ENCODE measurements around the gene DDX10. TPM values are rescaled to one million over a fixed set of nuclear protein-coding genes. Genes with fewer than 3 reads are reported as not detected.

The DDX10 gene
- total RNA-seq, 1 donor from 2014 or later = 21.1 TPM

DNA sequence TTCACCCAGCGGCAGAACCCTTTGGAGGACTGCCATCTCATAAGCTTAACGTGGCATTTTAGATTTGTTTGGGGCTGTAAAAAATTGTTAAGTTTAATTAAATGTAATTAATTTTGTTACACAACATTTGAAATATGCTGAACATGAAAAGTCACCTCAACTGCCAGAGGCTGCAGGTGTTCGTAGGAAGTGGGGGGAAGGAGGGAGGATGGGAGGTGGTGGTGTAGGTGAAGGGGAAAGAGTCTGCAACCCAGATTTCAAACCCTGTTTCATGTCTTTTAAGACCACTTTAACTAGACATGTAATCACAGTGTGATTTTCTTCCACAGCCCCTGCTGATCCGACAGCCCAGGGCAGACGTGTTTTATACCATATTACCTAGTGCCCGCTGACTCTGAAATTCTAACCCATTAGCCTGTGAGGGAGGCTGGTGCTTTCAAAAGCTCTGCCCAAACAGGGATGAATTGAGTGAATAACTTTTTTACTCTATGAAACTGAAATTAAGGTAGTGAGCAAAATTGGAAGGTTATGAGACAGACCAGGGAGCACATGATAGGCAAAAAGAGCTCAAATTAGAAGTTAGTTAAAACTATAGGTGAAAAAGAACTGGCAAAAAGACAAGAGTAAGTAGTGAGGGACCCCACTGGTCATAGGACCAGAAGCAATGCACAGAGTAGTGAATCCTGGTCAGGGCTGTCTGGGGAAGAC is 279.8 kb downstream of the DDX10 start:
- DNase-seq = no peak
- intact Hi-C loops (cut with DNase I) = no loop called here
- H3K36me3 ChIP-seq = peaks cover 25% of the 10 kb centered on the region
- no peaks in the 10 kb centered on the region for H3K27me3 ChIP-seq (ENCODE audit: low read depth)
- H3K4me1 ChIP-seq = no peaks in the 10 kb centered on the region
- TF ChIP-seq, protein P1, sequence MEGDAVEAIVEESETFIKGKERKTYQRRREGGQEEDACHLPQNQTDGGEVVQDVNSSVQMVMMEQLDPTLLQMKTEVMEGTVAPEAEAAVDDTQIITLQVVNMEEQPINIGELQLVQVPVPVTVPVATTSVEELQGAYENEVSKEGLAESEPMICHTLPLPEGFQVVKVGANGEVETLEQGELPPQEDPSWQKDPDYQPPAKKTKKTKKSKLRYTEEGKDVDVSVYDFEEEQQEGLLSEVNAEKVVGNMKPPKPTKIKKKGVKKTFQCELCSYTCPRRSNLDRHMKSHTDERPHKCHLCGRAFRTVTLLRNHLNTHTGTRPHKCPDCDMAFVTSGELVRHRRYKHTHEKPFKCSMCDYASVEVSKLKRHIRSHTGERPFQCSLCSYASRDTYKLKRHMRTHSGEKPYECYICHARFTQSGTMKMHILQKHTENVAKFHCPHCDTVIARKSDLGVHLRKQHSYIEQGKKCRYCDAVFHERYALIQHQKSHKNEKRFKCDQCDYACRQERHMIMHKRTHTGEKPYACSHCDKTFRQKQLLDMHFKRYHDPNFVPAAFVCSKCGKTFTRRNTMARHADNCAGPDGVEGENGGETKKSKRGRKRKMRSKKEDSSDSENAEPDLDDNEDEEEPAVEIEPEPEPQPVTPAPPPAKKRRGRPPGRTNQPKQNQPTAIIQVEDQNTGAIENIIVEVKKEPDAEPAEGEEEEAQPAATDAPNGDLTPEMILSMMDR (IDR thresholded peaks at IDR 0.05) = no peak
- H3K27ac ChIP-seq = no peak overlapping the region
- no peaks in the 10 kb centered on the region for H3K9me3 ChIP-seq
- ATAC-seq = no peak
- no peak overlapping the region for H3K4me3 ChIP-seq

GRCh38 chr11:108945341-108945740 is 280.5 kb downstream of the DDX10 start:
- Histone ChIP-seq H3K27ac (no peak overlapping the region), H3K27me3 (ENCODE audit: low read depth) (no peaks in the 10 kb centered on the region), H3K36me3 (peaks cover 22% of the 10 kb centered on the region), H3K4me3 (no peak overlapping the region), H3K4me1 (no peaks in the 10 kb centered on the region), H3K9me3 (no peaks in the 10 kb centered on the region)
- intact Hi-C loops (cut with DNase I) = no loop called here
- ATAC-seq = no peak
- no peak for DNase-seq
- TF ChIP-seq, protein P1 (IDR thresholded peaks at IDR 0.05) = no peak

DNA sequence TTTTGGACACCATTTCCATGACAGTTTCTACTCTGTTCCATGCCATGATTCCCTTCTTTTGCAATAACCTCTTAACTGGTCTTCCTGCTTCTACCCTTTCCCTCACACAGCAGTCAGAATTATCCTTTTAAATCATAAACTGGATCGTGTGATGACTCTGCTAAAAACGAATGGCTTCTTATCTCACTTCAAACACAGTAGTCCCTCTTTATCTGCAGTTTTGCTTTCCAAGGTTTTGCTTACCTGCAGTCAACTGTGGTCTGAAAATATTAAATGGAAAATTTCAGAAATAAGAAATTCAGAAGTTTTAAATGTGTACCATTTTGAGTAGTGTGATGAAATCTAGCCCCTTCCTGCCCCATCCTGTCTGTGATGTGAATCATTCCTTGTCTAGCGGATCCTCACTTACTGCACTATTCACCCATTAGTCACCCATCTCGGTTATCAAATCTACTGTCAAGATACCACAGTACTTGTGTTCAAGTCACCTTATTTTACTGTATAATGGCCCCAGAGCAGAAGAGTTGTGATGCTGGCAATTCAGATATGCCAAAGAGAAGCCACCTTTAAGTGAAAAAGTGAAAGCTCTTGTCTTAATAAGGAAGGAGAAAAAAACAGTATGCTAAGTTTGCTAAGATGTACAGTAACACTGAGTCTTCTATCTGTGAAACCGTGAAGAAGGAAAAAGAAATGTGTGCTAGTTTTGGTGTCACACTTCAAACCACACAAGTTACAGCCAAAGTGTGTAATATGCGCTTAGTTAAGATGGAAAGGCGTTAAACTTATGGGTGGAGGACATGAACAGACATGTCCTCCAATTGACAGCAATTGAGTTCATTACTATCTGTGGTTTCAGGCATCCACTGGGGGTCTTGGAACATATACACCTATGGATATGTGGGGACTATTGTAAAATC is 283.0 kb downstream of the DDX10 start:
- no peak overlapping the region for H3K4me3 ChIP-seq
- no peaks in the 10 kb centered on the region for H3K27me3 ChIP-seq (ENCODE audit: low read depth)
- ATAC-seq = no peak
- no peak for DNase-seq
- no peaks in the 10 kb centered on the region for H3K9me3 ChIP-seq
- no peak overlapping the region for H3K27ac ChIP-seq
- H3K36me3 ChIP-seq = peaks cover 8% of the 10 kb centered on the region
- intact Hi-C loops (cut with DNase I) = no loop called here
- TF ChIP-seq, protein P1 (IDR thresholded peaks at IDR 0.05) = no peak
- H3K4me1 ChIP-seq = no peaks in the 10 kb centered on the region

GRCh38 chr11:108958368-108959104 is 293.7 kb downstream of the DDX10 start:
- intact Hi-C loops (cut with DNase I) = no loop called here
- DNase-seq (no peak), ATAC-seq (no peak)
- Histone ChIP-seq H3K4me1 (no peaks in the 10 kb centered on the region), H3K27ac (no peak overlapping the region), H3K27me3 (ENCODE audit: low read depth) (no peaks in the 10 kb centered on the region), H3K4me3 (no peak overlapping the region), H3K36me3 (no peaks in the 10 kb centered on the region), H3K9me3 (no peaks in the 10 kb centered on the region)
- TF ChIP-seq, protein P1 (IDR thresholded peaks at IDR 0.05) = no peak

DNA sequence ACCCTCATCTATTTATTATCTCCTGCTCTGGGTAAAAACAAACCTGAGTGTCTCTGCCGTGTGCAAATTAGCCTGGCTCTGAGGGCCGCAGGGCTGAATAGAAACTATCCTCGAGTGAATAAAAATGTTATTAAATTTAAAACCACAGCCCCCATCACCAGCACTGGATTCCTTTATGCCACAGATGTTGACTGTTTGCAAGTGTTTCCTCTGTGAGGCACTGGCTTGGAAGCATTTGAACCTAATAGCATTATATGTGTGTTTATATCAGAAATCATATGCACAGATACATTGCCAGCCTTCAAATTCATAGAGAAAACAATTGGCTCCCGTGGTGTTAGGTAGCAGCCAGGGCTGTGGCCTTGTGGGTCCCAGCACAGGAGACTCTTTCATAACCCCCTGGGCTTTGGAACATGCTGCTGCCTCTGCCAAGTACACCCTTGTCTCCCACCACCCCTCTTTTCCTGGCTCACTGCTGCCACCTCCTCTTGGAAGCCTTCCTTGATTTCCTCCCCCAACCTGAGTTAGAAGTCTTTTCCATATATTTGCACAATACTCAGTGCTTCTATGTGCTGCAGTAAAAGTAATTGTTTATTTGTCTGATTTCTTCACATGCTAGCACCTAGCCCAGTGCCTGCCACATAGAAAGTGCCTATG is 294.4 kb downstream of the DDX10 start:
- intact Hi-C loops (cut with DNase I) = no loop called here
- no peaks in the 10 kb centered on the region for H3K4me1 ChIP-seq
- no peaks in the 10 kb centered on the region for H3K9me3 ChIP-seq
- TF ChIP-seq, protein P1 (IDR thresholded peaks at IDR 0.05) = no peak
- ATAC-seq = no peak
- no peak overlapping the region for H3K27ac ChIP-seq
- no peaks in the 10 kb centered on the region for H3K36me3 ChIP-seq
- no peak overlapping the region for H3K4me3 ChIP-seq
- H3K27me3 ChIP-seq (ENCODE audit: low read depth) = no peaks in the 10 kb centered on the region
- no peak for DNase-seq

Measured in lower lobe of right lung (tissue), 2 donors.